ENCODE results near the gene TRNAU1AP. TPM values are rescaled to one million over a fixed set of nuclear protein-coding genes. Genes with fewer than 3 reads are reported as not detected.

Gene TRNAU1AP
- total and polyA plus RNA-seq, 2 of the 13 experiments (the other 11 are each of a cell fraction or from before 2014, with no cell fraction given): 29.0 to 42.9 TPM

DNA sequence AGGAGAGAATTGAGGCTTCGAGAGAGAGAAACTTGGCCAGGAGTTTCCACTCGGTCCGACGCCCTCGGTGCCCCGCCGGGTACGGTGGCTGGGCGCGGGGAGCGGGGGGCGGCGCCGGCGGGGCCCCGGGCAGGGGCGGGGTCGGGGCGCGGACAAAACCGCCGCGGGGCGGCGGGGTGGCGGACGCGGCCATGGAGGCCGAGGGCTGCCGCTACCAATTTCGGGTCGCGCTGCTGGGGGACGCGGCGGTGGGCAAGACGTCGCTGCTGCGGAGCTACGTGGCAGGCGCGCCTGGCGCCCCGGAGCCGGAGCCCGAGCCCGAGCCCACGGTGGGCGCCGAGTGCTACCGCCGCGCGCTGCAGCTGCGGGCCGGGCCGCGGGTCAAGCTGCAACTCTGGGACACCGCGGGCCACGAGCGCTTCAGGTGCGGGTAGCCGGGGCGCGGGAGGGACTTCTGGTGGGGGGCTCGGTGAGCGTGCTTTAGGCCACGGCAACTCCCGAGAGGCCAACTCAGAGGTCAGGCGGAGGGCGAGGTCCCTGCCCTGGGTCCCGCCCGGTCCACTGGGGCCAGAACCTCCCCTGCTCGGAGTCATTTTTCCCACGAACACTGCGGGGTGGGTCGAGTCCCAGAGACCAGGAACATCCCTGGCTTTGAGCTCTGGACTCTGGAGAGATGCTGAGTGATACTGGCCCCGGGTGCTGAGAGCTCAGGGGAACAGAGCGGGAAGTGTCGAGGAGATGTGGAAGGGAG, 39.6 kb downstream of the TRNAU1AP start:
- peaks cover 11% of the 10 kb centered on the region; the same call in 1 of the 2 replicates for H4K20me1 ChIP-seq (ENCODE audit: insufficient read depth, low read length)
- FAIRE-seq: peak; percentile 40
- H3K4me2 ChIP-seq (ENCODE audit: low read depth, low read length): peak overlapping the region; percentile 83
- DNase-seq (ENCODE audit: low spot score): no peak
- in situ Hi-C loops (cut with HindIII; ENCODE audit: extremely low pct_ligation_motif_present, low pct_unique_long_range_greater_than_20kb): loop anchor here (25.0 kb wide), 1 partner anchor 355 kb away; the partner anchor contains the start of genes ATP5IF1 and DNAJC8
- peak overlapping the region; percentile 50 for H2AFZ ChIP-seq (ENCODE audit: low read length)
- ChIA-PET CTCF (ENCODE audit: low intra/inter-chr PET ratio, low total read pairs) (no interaction called here), POLR2A (interaction anchor here (1.0 to 7.8 kb wide), 8 partner anchors 13 to 589 kb away, joined by 3 to 139 read pairs (median 3); partner anchors contain the start of genes ATP5IF1, RNU11 and SRSF4)
- ATAC-seq: peak; percentile 69
- peaks cover 14% of the 10 kb centered on the region for H3K79me2 ChIP-seq (ENCODE audit: insufficient read depth, low read length)
- no peaks in the 10 kb centered on the region; a peak in 2 of 5 replicates for H3K36me3 ChIP-seq (replicated peaks in 1 of 2; ENCODE audit: control insufficient read depth in 1 of 2, insufficient read depth in 2 of 2, low read length in 2 of 2)
- peak overlapping the region; percentile 88 for H3K9ac ChIP-seq (ENCODE audit: insufficient read depth, low read depth, low read length)
- H3K27me3 ChIP-seq (ENCODE audit: control insufficient read depth in 1 of 2, insufficient read depth in 2 of 2, low read length in 2 of 2): no peaks in the 10 kb centered on the region; a peak in 1 of 5 replicates
- peak overlapping the region; percentile 91 for H3K27ac ChIP-seq (ENCODE audit: extremely low read length, insufficient read depth, low read length)
- H3K4me3 ChIP-seq (replicated peaks in 1 of 3; ENCODE audit: insufficient read depth in 1 of 3, low read depth in 2 of 3, low read length in 3 of 3): peak overlapping the region; percentile 70 to 91 (median 72)
- BruUV-seq (replicated peaks): no TSS peak
- WGBS (ENCODE audit: low lambda C conversion rate): 2% methylated on average over 45 of the region's 81 CpGs
- H3K4me1 ChIP-seq (ENCODE audit: insufficient read depth, low read length): peaks cover 72% of the 10 kb centered on the region
- intact Hi-C loops (cut with micrococcal nuclease; ENCODE audit: unreplicated experiment): no loop called here
- H3K9me3 ChIP-seq (ENCODE audit: low read length): no peaks in the 10 kb centered on the region
- TF ChIP-seq SRSF1 (optimal IDR thresholded peaks at IDR 0.05; ENCODE audit: low read depth, low read length) (no peak), ZNF615 (CRISPR knock-in tag; IDR thresholded peaks at IDR 0.05; ENCODE audit: borderline replicate concordance) (no peak), ZNF772 (CRISPR knock-in tag; IDR thresholded peaks at IDR 0.05) (0 out of 2 replicates have a peak, but pooled peaks have one; percentile 13), ZNF430 (CRISPR knock-in tag; IDR thresholded peaks at IDR 0.05) (no peak), RFX5 (IDR thresholded peaks at IDR 0.05; ENCODE audit: low read depth, low read length) (no peak), ZNF780A (CRISPR knock-in tag; IDR thresholded peaks at IDR 0.05) (no peak), ZFYVE20 (CRISPR knock-in tag; IDR thresholded peaks at IDR 0.05; ENCODE audit: borderline replicate concordance, low read depth) (no peak), HOXA9 (CRISPR knock-in tag; IDR thresholded peaks at IDR 0.05; ENCODE audit: borderline replicate concordance) (no peak), ZNF276 (CRISPR knock-in tag; IDR thresholded peaks at IDR 0.05; ENCODE audit: low read depth) (no peak), KDM2A (CRISPR knock-in tag; IDR thresholded peaks at IDR 0.05; ENCODE audit: borderline replicate concordance, low read depth) (peak; percentile 11; the same call in 1 of the 2 replicates), FOXO1 (CRISPR knock-in tag; IDR thresholded peaks at IDR 0.05) (no peak), ZFP36L2 (CRISPR knock-in tag; IDR thresholded peaks at IDR 0.05) (no peak), PRPF4 (IDR thresholded peaks at IDR 0.05; ENCODE audit: low read depth, low read length, poor library complexity, severe bottlenecking) (no peak), KLF13 (CRISPR knock-in tag; IDR thresholded peaks at IDR 0.05) (0 out of 2 replicates have a peak, but pooled peaks have one; percentile 59), ZFX (CRISPR knock-in tag; IDR thresholded peaks at IDR 0.05; ENCODE audit: low read depth) (peak; percentile 29; the same call in 1 of the 2 replicates)
- TF ChIP-seq, protein P1, sequence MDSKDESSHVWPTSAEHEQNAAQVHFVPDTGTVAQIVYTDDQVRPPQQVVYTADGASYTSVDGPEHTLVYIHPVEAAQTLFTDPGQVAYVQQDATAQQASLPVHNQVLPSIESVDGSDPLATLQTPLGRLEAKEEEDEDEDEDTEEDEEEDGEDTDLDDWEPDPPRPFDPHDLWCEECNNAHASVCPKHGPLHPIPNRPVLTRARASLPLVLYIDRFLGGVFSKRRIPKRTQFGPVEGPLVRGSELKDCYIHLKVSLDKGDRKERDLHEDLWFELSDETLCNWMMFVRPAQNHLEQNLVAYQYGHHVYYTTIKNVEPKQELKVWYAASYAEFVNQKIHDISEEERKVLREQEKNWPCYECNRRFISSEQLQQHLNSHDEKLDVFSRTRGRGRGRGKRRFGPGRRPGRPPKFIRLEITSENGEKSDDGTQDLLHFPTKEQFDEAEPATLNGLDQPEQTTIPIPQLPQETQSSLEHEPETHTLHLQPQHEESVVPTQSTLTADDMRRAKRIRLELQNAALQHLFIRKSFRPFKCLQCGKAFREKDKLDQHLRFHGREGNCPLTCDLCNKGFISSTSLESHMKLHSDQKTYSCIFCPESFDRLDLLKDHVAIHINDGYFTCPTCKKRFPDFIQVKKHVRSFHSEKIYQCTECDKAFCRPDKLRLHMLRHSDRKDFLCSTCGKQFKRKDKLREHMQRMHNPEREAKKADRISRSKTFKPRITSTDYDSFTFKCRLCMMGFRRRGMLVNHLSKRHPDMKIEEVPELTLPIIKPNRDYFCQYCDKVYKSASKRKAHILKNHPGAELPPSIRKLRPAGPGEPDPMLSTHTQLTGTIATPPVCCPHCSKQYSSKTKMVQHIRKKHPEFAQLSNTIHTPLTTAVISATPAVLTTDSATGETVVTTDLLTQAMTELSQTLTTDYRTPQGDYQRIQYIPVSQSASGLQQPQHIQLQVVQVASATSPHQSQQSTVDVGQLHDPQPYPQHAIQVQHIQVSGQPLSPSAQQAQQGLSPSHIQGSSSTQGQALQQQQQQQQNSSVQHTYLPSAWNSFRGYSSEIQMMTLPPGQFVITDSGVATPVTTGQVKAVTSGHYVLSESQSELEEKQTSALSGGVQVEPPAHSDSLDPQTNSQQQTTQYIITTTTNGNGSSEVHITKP (CRISPR knock-in tag; IDR thresholded peaks at IDR 0.05; ENCODE audit: low read depth): no peak
